Naive thymus-derived CD4-positive, alpha-beta T cell (primary cell): ENCODE measurements around the gene ALOX12. TPM values are rescaled to one million over a fixed set of nuclear protein-coding genes. Genes with fewer than 3 reads are reported as not detected.
"Not testable (repeated sequence)": the region's sequence is repeated elsewhere in the genome, so short reads cannot be mapped to it uniquely, and the experiment has no call there.

Experiments used
- ATAC-seq: fragments of 150-1000 bp; cut with Tn5 transposase; 2 replicates; pipeline ENCODE4 v1.10.0; 2021; ENCODE audit warnings: mild to moderate bottlenecking, moderate library complexity
- CTCF ChIA-PET: fragments of 350-600 bp; sonication (Branson Sonifier 250); formaldehyde crosslinking; loops from one replicate; lab custom pipeline; 2021; ENCODE audit warnings: antibody characterized with exemption; lab: Charles Lee
- POLR2A ChIA-PET: fragments of 350-600 bp; sonication (Branson Sonifier 250); formaldehyde crosslinking; loops from one replicate; lab custom pipeline; 2021; ENCODE audit warnings: antibody characterized with exemption, inconsistent platforms; lab: Charles Lee
- DNase-seq, 9 donors: peaks; one replicate each; pipeline versions ENCODE4 v3.0.0 to v3.0.0-alpha.2; 2020 to 2022; ENCODE audit warnings: mixed read lengths in 1 of 9
- H3K27ac ChIP-seq: one replicate; pipeline ENCODE4 v1.7.0; 2013; ENCODE audit warnings: mild to moderate bottlenecking, low read depth, low read length, moderate library complexity
- H3K27me3 ChIP-seq, 2 donors: one replicate each; pipeline ENCODE4 v1.7.0; 2013; ENCODE audit warnings: low read length in 2 of 2, mild to moderate bottlenecking in 2 of 2, moderate library complexity in 2 of 2; ENCODE audit not compliant: control insufficient read depth in 2 of 2, insufficient read depth in 2 of 2
- H3K36me3 ChIP-seq, 3 experiments: 1 replicate in 2 of 3; 2 replicates in 1 of 3; pipeline ENCODE4 v1.7.0; 2013; ENCODE audit warnings: low read length in 3 of 3, mild to moderate bottlenecking in 3 of 3, moderate library complexity in 1 of 3; ENCODE audit not compliant: insufficient read depth in 3 of 3, control insufficient read depth in 2 of 3
- H3K4me1 ChIP-seq, 2 donors: one replicate each; pipeline ENCODE4 v1.7.0; 2013; ENCODE audit warnings: low read length in 2 of 2, mild to moderate bottlenecking in 2 of 2, moderate library complexity in 1 of 2; ENCODE audit not compliant: control insufficient read depth in 2 of 2, insufficient read depth in 2 of 2
- H3K4me3 ChIP-seq: 2 replicates; pipeline ENCODE4 v1.7.0; 2013; ENCODE audit warnings: mild to moderate bottlenecking, low read length
- H3K9me3 ChIP-seq, 3 experiments: 1 replicate in 2 of 3; 2 replicates in 1 of 3; pipeline ENCODE4 v1.7.0; 2013; ENCODE audit warnings: low read length in 3 of 3; ENCODE audit not compliant: control insufficient read depth in 2 of 3
- H3K27ac Mint-ChIP-seq, 9 donors: one replicate each; pipeline ENCODE4 v1.8.0; 2020 to 2022; ENCODE audit warnings: mixed read lengths in 9 of 9, mild to moderate bottlenecking in 8 of 9, moderate library complexity in 5 of 9, inconsistent platforms in 2 of 9
- H3K27me3 Mint-ChIP-seq, 5 donors: one replicate each; pipeline ENCODE4 v1.8.0; 2021 to 2022; ENCODE audit warnings: mixed read lengths in 5 of 5, mild to moderate bottlenecking in 1 of 5
- H3K36me3 Mint-ChIP-seq, 5 donors: one replicate each; pipeline ENCODE4 v1.8.0; 2020 to 2022; ENCODE audit warnings: mixed read lengths in 5 of 5, mild to moderate bottlenecking in 3 of 5, inconsistent platforms in 1 of 5
- H3K4me1 Mint-ChIP-seq, 7 donors: one replicate each; pipeline ENCODE4 v1.8.0; 2020 to 2022; ENCODE audit warnings: mixed read lengths in 7 of 7, mild to moderate bottlenecking in 3 of 7, inconsistent platforms in 1 of 7
- H3K4me3 Mint-ChIP-seq, 10 donors: one replicate each; pipeline ENCODE4 v1.8.0; 2020 to 2022; ENCODE audit warnings: mild to moderate bottlenecking in 10 of 10, mixed read lengths in 10 of 10, moderate library complexity in 6 of 10, inconsistent platforms in 2 of 10
- H3K9me3 Mint-ChIP-seq, 11 donors: one replicate each; pipeline ENCODE4 v1.8.0; 2020 to 2022; ENCODE audit warnings: mixed read lengths in 11 of 11, mild to moderate bottlenecking in 4 of 11, inconsistent platforms in 1 of 11, moderate library complexity in 1 of 11
- intact Hi-C, 2 donors: fragments of 100-400 bp; cut with micrococcal nuclease; formaldehyde crosslinking; loops; one replicate each; pipeline ENCODE4 v1.15.1; 2023
- polyA plus RNA-seq, 2 donors: library from polyadenylated mRNA; unstranded; fragments of 300-500 nt; fragmentation: Illumina TruSeq; gene quantifications; one replicate each; pipeline ENCODE4 v1.2.3, GENCODE V29; 2021
- total RNA-seq, 6 experiments: library from RNA in 5 of 6; stranded (reverse) in 5 of 6; gene quantifications; 1 replicate in 5 of 6; 2 replicates in 1 of 6; pipeline ENCODE4 v1.2.3 and lab custom pipeline; 2021 to 2026

The ALOX12 gene
- total and polyA plus RNA-seq, 7 experiments from 2014 or later: 0.08 to 1.0 (median 0.48) TPM; not detected in 4

- no peak overlapping the region for H3K4me3 Mint-ChIP-seq
- H3K9me3 Mint-ChIP-seq: no peaks in the 10 kb centered on the region
- DNase-seq (no peak), ATAC-seq (no peak)
- ChIA-PET CTCF (interaction anchor here (1.0 kb wide), 1 partner anchor 76 kb away, joined by 4 read pairs; no protein-coding TSS in a partner anchor), POLR2A (no interaction called here)
- intact Hi-C loops: no loop called here
- Histone ChIP-seq H3K27me3 (no peaks in the 10 kb centered on the region), H3K4me1 (no peaks in the 10 kb centered on the region), H3K4me3 (no peak overlapping the region), H3K9me3 (no peaks in the 10 kb centered on the region), H3K27ac (no peak overlapping the region), H3K36me3 (no peaks in the 10 kb centered on the region)
- H3K27me3 Mint-ChIP-seq: no peaks in the 10 kb centered on the region
- H3K27ac Mint-ChIP-seq: peak overlapping the region in 1 of 9 donors; percentile 21
- H3K36me3 Mint-ChIP-seq: peaks cover 0 to 10% (median 0%) of the 10 kb centered on the region in 5 donors
- H3K4me1 Mint-ChIP-seq: peaks cover 0 to 5% (median 0%) of the 10 kb centered on the region in 7 donors
These were observed 6.1 kb upstream of the ALOX12 start for GRCh38 chr17:6989779-6990178.

GRCh38 chr17:6993613-6994056 is 2.2 kb upstream of the ALOX12 start:
- H3K27ac Mint-ChIP-seq: peak overlapping the region in 4 of 9 donors; percentile 18 to 63 (median 37)
- H3K27ac ChIP-seq, ATAC-seq, intact Hi-C loops, H3K4me1 ChIP-seq, H3K4me3 Mint-ChIP-seq, H3K4me1 Mint-ChIP-seq, H3K27me3 ChIP-seq, DNase-seq, H3K9me3 ChIP-seq, H3K27me3 Mint-ChIP-seq, H3K4me3 ChIP-seq, H3K9me3 Mint-ChIP-seq: not testable (repeated sequence)
- ChIA-PET POLR2A (interaction anchor here (1.0 kb wide), 1 partner anchor 19 kb away, joined by 3 read pairs; the partner anchor contains the start of gene RNASEK), CTCF (interaction anchor here (1.3 kb wide), 1 partner anchor 11 kb away, joined by 3 read pairs; no protein-coding TSS in a partner anchor)
- H3K36me3 Mint-ChIP-seq: peaks cover 4 to 14% (median 11%) of the 10 kb centered on the region in 5 donors
- H3K36me3 ChIP-seq: peaks cover 0 to 20% (median 0%) of the 10 kb centered on the region in 3 experiments

GRCh38 chr17:6994118-6994598 is 1.7 kb upstream of the ALOX12 start:
- no peaks in the 10 kb centered on the region for H3K4me1 ChIP-seq
- peak overlapping the region in 5 of 9 donors; percentile 9 to 63 (median 23) for H3K27ac Mint-ChIP-seq
- POLR2A ChIA-PET: interaction anchor here (1.0 kb wide), 1 partner anchor 18 kb away, joined by 3 read pairs; the partner anchor contains the start of gene RNASEK
- H3K4me1 Mint-ChIP-seq: peaks cover 0 to 10% (median 5%) of the 10 kb centered on the region in 7 donors
- no peak overlapping the region for H3K27ac ChIP-seq
- no peak overlapping the region for H3K4me3 Mint-ChIP-seq
- DNase-seq (no peak), ATAC-seq (no peak)
- H3K36me3 ChIP-seq: peaks cover 0 to 25% (median 0%) of the 10 kb centered on the region in 3 experiments
- peaks cover 4 to 17% (median 11%) of the 10 kb centered on the region in 5 donors for H3K36me3 Mint-ChIP-seq
- no peaks in the 10 kb centered on the region for H3K27me3 ChIP-seq
- intact Hi-C loops: no loop called here
- no peak overlapping the region for H3K4me3 ChIP-seq
- H3K27me3 Mint-ChIP-seq: no peaks in the 10 kb centered on the region
- H3K9me3 Mint-ChIP-seq: no peaks in the 10 kb centered on the region
- CTCF ChIA-PET: interaction anchor here (1.3 kb wide), 1 partner anchor 10 kb away, joined by 3 read pairs; no protein-coding TSS in a partner anchor
- H3K9me3 ChIP-seq: no peaks in the 10 kb centered on the region

GRCh38 chr17:6994666-6995256 is 1.1 kb upstream of the ALOX12 start:
- Histone ChIP-seq H3K27me3 (no peaks in the 10 kb centered on the region), H3K36me3 (peaks cover 0 to 31% (median 0%) of the 10 kb centered on the region in 3 experiments), H3K27ac (no peak overlapping the region), H3K9me3 (no peaks in the 10 kb centered on the region), H3K4me3 (no peak overlapping the region), H3K4me1 (no peaks in the 10 kb centered on the region)
- Mint-ChIP-seq H3K4me3 (no peak overlapping the region), H3K36me3 (peaks cover 4 to 23% (median 15%) of the 10 kb centered on the region in 5 donors), H3K9me3 (no peaks in the 10 kb centered on the region), H3K27me3 (no peaks in the 10 kb centered on the region), H3K4me1 (peaks cover 0 to 10% (median 5%) of the 10 kb centered on the region in 7 donors), H3K27ac (peak overlapping the region in 2 of 9 donors; percentile 33 to 53)
- POLR2A ChIA-PET: no interaction called here
- DNase-seq (no peak), ATAC-seq (no peak)
- CTCF ChIA-PET: no interaction called here
- intact Hi-C loops: no loop called here

- H3K36me3 Mint-ChIP-seq: peaks cover 4 to 32% (median 21%) of the 10 kb centered on the region in 5 donors
- Histone ChIP-seq H3K4me3 (no peak overlapping the region), H3K4me1 (no peaks in the 10 kb centered on the region), H3K27me3 (no peaks in the 10 kb centered on the region), H3K36me3 (peaks cover 4 to 48% (median 6%) of the 10 kb centered on the region in 3 experiments), H3K27ac (no peak overlapping the region), H3K9me3 (no peaks in the 10 kb centered on the region)
- ChIA-PET POLR2A (no interaction called here), CTCF (no interaction called here)
- peaks cover 0 to 12% (median 5%) of the 10 kb centered on the region in 7 donors for H3K4me1 Mint-ChIP-seq
- no peak overlapping the region for H3K27ac Mint-ChIP-seq
- peaks cover 0 to 2% (median 0%) of the 10 kb centered on the region in 11 donors for H3K9me3 Mint-ChIP-seq
- no peak for DNase-seq
- intact Hi-C loops: no loop called here
- ATAC-seq: no peak
- no peak overlapping the region for H3K4me3 Mint-ChIP-seq
- no peaks in the 10 kb centered on the region for H3K27me3 Mint-ChIP-seq
These were observed 585 bp downstream of the ALOX12 start for GRCh38 chr17:6996256-6997011.

GRCh38 chr17:6997171-6997570 is 1.3 kb downstream of the ALOX12 start:
- CTCF ChIA-PET: no interaction called here
- H3K4me1 Mint-ChIP-seq: peaks cover 0 to 15% (median 8%) of the 10 kb centered on the region in 7 donors

More at GRCh38 chr17:6997171-6997570, 1.3 kb downstream of the ALOX12 start:
- H3K36me3 Mint-ChIP-seq: peaks cover 7 to 38% (median 26%) of the 10 kb centered on the region in 5 donors
- H3K27me3 Mint-ChIP-seq: no peaks in the 10 kb centered on the region
- Histone ChIP-seq H3K9me3 (no peaks in the 10 kb centered on the region), H3K4me3 (no peak overlapping the region), H3K4me1 (no peaks in the 10 kb centered on the region), H3K27ac (no peak overlapping the region), H3K27me3 (no peaks in the 10 kb centered on the region), H3K36me3 (peaks cover 8 to 55% (median 10%) of the 10 kb centered on the region in 3 experiments)
- POLR2A ChIA-PET: no interaction called here
- no peak for DNase-seq
- H3K27ac Mint-ChIP-seq: peak overlapping the region in 2 of 9 donors; percentile 25 to 84
- peak overlapping the region in 1 of 10 donors; percentile 29 for H3K4me3 Mint-ChIP-seq
- peaks cover 0 to 2% (median 0%) of the 10 kb centered on the region in 11 donors for H3K9me3 Mint-ChIP-seq
- intact Hi-C loops: no loop called here
- no peak for ATAC-seq
